ENCODE measurements around the gene BCORL1.

Gene BCORL1

DNA sequence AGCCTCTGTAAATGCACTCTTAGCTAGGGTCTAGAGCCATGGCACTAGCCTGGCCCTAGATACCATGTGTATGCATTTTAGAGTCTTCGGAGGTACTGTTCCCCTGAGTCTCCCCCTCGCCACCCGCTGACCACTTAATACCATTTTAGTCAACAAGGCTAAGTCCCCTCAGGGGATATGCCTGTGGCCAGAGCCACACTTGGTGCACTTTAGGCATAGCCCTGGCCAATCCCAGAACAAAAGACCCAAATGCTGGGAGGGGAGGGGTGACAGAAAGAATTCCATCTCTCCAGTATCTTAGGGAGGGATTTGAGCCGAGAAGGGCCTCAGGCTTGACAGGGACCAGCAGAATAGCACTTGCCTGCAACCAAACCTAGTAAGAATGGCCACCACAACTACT, 28.6 kb upstream of the BCORL1 start:
- H3K9me3 ChIP-seq, result no peaks in the 10 kb centered on the region
- TF ChIP-seq, protein P1, sequence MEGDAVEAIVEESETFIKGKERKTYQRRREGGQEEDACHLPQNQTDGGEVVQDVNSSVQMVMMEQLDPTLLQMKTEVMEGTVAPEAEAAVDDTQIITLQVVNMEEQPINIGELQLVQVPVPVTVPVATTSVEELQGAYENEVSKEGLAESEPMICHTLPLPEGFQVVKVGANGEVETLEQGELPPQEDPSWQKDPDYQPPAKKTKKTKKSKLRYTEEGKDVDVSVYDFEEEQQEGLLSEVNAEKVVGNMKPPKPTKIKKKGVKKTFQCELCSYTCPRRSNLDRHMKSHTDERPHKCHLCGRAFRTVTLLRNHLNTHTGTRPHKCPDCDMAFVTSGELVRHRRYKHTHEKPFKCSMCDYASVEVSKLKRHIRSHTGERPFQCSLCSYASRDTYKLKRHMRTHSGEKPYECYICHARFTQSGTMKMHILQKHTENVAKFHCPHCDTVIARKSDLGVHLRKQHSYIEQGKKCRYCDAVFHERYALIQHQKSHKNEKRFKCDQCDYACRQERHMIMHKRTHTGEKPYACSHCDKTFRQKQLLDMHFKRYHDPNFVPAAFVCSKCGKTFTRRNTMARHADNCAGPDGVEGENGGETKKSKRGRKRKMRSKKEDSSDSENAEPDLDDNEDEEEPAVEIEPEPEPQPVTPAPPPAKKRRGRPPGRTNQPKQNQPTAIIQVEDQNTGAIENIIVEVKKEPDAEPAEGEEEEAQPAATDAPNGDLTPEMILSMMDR (IDR thresholded peaks at IDR 0.05), result no peak
- DNase-seq, result no peak
- peaks cover 0 to 16% (median 3%) of the 10 kb centered on the region in 4 donors for H3K4me1 ChIP-seq
- intact Hi-C loops (cut with DNase I; ENCODE audit: low total_unique reads), result no loop called here
- H3K27ac ChIP-seq, result no peak overlapping the region
- H3K27me3 ChIP-seq, result no peaks in the 10 kb centered on the region
- H3K4me3 ChIP-seq, result no peak overlapping the region
- no peaks in the 10 kb centered on the region for H3K36me3 ChIP-seq

GRCh38 chrX:129954804-129955203, 27.6 kb upstream of the BCORL1 start:
- no peak overlapping the region for H3K4me3 ChIP-seq
- H3K27me3 ChIP-seq, result no peaks in the 10 kb centered on the region
- H3K27ac ChIP-seq, result no peak overlapping the region
- no peaks in the 10 kb centered on the region for H3K9me3 ChIP-seq
- no peaks in the 10 kb centered on the region for H3K36me3 ChIP-seq
- DNase-seq, result no peak
- H3K4me1 ChIP-seq, result peaks cover 0 to 16% (median 5%) of the 10 kb centered on the region in 4 donors
- TF ChIP-seq, protein P1 (IDR thresholded peaks at IDR 0.05), result no peak
- intact Hi-C loops (cut with DNase I; ENCODE audit: low total_unique reads), result loop anchor here (5.0 kb wide), 1 partner anchor 608 kb away; no protein-coding TSS in a partner anchor

DNA sequence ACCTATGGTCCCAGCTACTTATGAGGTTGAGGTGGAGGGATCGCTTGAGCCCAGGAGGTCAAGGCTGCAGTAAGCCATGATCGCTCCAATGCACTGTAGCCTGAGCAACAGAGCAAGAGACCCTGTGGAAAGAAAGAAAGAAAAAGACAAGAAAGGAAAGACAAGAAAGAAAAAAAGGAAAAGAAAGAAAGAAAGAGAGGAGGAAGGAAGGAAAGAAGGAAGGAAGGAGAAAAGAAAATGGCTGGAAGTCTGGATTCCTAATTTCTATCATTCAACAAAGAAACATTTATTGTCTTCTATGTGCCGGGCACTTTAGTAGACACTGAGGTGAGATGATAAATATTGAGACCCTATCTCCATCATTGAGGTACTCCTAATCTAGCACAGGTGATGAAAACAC, 26.8 kb upstream of the BCORL1 start:
- no peak for DNase-seq
- Histone ChIP-seq H3K4me3 (no peak overlapping the region), H3K27me3 (no peaks in the 10 kb centered on the region), H3K36me3 (no peaks in the 10 kb centered on the region), H3K9me3 (no peaks in the 10 kb centered on the region), H3K4me1 (peaks cover 0 to 16% (median 5%) of the 10 kb centered on the region in 4 donors), H3K27ac (no peak overlapping the region)
- intact Hi-C loops (cut with DNase I; ENCODE audit: low total_unique reads), result loop anchor here (5.0 kb wide), 1 partner anchor 608 kb away; no protein-coding TSS in a partner anchor
- TF ChIP-seq, protein P1 (IDR thresholded peaks at IDR 0.05), result no peak

- no peaks in the 10 kb centered on the region for H3K27me3 ChIP-seq
- no peaks in the 10 kb centered on the region for H3K36me3 ChIP-seq
- H3K4me3 ChIP-seq, result no peak overlapping the region
- no peak for DNase-seq
- peaks cover 0 to 16% (median 5%) of the 10 kb centered on the region in 4 donors for H3K4me1 ChIP-seq
- no peak overlapping the region for H3K27ac ChIP-seq
- H3K9me3 ChIP-seq, result no peaks in the 10 kb centered on the region
- intact Hi-C loops (cut with DNase I; ENCODE audit: low total_unique reads), result loop anchor here (5.0 kb wide), 1 partner anchor 609 kb away; no protein-coding TSS in a partner anchor
- TF ChIP-seq, protein P1 (IDR thresholded peaks at IDR 0.05), result no peak
These were observed 26.3 kb upstream of the BCORL1 start for GRCh38 chrX:129956145-129956544.

DNA sequence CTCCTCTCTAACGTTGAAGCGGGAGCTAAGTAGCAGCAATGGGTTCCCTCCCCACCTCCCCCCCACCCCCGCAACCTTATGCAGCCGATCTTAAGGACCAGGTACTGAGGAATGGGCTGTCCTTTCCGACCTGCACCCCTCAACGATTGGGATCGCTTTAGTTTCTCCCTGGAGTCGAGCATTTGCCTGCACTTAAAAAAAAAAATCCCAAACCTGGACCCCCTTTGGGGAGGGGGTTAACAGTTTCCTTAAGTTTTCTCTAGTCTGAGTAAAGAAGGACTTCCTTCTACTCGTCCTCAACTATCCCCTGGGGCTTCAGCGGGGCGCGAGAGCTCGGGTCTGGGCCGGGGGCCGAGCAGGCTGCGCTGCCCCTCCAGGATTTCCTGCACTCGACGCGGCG, 25.7 kb upstream of the BCORL1 start:
- DNase-seq, result no peak

More for the DNA sequence above, 25.7 kb upstream of the BCORL1 start:
- Histone ChIP-seq H3K36me3 (no peaks in the 10 kb centered on the region), H3K9me3 (no peaks in the 10 kb centered on the region), H3K27me3 (no peaks in the 10 kb centered on the region), H3K27ac (peak overlapping the region; percentile 37 to 44), H3K4me1 (peaks cover 0 to 16% (median 7%) of the 10 kb centered on the region in 4 donors), H3K4me3 (peak overlapping the region; percentile 42 to 56)
- intact Hi-C loops (cut with DNase I; ENCODE audit: low total_unique reads), result loop anchor here (5.0 kb wide), 1 partner anchor 609 kb away; no protein-coding TSS in a partner anchor
- TF ChIP-seq, protein P1 (IDR thresholded peaks at IDR 0.05), result no peak
